OCI-M2 (cell line): ENCODE measurements around the gene MET.
"Not testable (repeated sequence)": the region's sequence is repeated elsewhere in the genome, so short reads cannot be mapped to it uniquely, and the experiment has no call there.

Source experiments
- DNase-seq: peaks from one replicate; lab custom pipeline; 2025; ENCODE audit not compliant: unreplicated experiment; lab: John Stamatoyannopoulos, UW

Gene MET

GRCh38 chr7:116671681-116672595, at the start of gene MET:
TSS of gene MET (plus strand) at chr7:116672196. CDS start at chr7:116699085, 26,889 bp downstream.
- no peak for DNase-seq

GRCh38 chr7:116626886-116627285, 45.1 kb upstream of the MET start:
- no peak for DNase-seq

- DNase-seq = no peak
Observed at GRCh38 chr7:116629051-116629463, 42.9 kb upstream of the MET start.

DNA sequence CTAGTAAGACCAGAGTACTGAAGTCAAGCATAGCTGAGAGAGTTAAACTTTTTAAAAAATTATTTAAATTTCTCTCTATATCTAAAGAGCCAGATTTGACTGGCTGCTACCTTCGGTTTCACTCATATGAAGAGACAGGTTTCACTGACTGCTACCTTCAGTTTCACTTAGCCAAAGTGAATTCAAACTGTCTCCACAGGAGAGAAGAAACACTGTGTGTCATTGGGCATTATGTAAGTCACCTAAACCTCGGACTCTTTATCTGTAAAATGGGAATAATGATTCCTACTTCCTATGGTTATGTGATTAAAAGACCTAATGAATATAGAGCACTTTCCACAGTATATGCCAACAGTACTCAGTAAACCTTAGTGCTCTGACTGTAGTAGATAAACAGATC, 41.6 kb upstream of the MET start:
- no peak for DNase-seq

- DNase-seq = no peak
Observed at GRCh38 chr7:116630932-116631671, 40.9 kb upstream of the MET start.

DNA sequence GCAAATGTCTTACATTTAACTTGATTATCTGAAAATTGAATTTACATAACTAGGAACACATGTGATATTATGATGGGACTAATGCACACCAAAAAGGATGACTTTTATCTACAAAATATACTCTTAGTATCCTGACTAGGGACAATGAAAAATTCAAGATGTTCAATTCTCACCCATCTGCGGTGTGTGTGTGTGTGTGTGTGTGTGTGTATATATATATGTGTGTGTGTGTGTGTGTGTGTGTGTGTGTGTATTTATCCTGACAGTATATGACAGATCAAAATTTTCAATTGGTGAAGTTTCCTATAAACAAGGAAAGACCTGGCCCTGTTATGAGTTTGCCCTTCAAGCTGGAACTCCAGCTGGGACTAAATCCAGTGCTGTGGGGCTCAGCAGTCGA, 40.3 kb upstream of the MET start:
- no peak for DNase-seq

DNA sequence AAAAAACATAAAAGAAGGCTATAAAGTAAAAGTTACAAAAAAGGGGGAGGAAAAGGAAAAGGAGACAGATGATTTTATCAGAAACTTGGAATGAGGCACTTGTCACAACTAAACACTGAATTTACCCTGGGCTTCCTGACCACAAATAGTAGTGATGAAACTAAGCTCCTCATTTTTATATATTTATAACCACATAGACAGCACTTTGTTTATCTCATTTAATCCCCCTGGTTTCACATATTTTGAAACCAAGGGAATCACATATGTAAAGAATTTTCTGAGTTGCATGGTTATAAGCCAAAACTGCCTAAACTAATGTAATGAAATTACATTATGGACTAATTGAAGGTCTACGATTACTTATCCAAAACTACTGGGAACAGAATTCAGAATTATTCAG, 39.6 kb upstream of the MET start:
- no peak for DNase-seq

DNA sequence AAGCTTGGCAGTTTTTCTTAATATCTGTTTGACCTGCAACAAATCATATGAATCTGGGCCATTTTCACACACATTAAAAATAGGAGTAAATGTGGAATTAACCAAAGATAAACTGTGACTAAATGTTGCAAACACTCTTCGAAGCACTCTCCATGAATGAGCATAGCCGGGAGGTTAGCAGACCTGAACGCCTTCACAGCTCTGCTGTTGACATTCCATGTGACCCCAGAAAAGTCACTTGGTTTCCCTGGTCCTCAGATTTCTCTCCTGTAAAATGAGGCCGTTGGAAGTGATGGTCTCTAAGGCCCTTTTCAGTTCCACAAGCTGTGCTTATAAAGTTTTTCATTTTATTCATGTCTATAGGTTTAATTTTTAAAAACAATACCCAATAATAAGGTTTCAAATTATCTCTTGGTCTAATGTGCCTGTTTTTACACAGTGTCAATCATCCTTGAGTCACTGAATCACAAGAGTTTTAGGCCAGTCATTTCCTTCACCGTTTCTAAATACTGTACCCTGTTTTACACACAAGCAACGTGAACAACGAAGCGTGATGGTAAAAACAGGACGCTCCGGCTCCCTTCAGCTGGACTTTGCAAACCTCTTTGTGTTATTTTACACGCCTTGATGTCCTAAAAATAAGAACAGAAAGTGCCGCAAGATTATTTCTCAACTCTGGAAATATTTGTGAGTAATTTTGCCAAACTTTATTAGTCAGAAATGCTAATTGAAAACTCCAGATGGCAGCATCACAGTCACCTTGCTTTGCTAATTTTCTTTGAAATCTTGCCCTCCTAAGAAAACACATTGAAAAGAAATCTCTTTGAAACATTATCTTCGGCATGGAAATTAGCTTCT, 38.6 kb upstream of the MET start:
- DNase-seq = no peak

DNA sequence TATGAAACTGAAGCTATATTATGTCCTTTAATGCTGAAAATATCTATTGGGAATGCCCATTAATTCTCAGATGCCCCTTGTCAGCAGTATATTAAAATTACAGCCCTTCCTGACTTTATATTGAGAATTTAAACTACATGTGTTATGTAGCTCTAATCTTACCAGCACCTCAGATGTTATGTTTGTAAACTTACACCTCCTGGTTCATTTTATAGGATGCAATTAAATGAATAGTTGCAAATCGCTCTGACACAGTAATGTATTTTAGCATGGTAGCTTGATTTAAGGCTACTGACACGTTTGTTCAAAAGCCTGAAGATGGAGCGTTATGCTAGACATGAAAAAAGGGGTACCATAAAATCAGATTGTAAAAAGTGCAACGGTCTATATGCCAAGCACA, 35.0 kb upstream of the MET start:
- DNase-seq = no peak

- DNase-seq = not testable (repeated sequence)
Observed at GRCh38 chr7:116638592-116638991, 33.4 kb upstream of the MET start.

- DNase-seq = no peak
Observed at GRCh38 chr7:116641551-116642153, 30.3 kb upstream of the MET start.

- not testable (repeated sequence) for DNase-seq
Observed at GRCh38 chr7:116643148-116643547, 28.8 kb upstream of the MET start.

DNA sequence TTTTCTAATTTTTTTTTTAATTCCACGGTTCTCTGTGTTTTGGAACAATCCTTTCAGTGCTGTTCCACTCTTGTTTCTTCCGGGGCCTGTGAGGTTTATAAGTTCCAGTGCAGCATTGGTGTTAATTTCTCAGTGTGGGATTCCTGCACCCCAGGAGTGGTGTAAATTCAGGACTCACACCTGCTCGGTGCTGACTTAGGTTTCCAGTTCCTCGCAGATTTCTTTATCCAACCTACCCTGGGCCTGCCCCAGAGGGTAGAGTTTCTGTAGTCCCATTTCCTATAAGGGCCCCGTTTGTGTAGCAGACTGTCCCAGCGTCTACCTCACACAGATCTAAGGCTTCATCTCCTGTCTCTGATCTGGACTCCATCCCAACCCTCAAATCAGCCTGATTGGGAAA, 27.4 kb upstream of the MET start:
- DNase-seq = no peak

- DNase-seq = no peak
Observed at GRCh38 chr7:116647290-116647689, 24.7 kb upstream of the MET start.

GRCh38 chr7:116647861-116648260, 24.1 kb upstream of the MET start:
- no peak for DNase-seq

DNA sequence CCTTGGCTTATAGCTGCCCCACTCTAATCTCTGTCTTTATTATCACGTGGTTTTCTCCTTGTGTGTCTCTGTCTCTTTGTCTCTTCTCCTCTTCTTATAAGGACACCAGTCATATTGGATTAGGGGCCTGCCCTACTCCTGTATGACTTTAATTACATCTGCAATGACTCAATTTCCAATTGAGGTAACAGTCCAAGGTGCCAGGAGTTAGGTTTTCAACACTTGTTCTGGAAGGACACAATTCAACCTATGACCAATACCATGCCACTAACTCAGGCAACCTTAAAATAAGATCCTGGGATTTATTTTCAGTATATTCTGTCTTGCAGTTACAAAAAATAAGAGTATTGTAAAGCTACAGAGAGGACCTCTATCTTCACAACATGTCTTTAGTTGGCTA, 21.6 kb upstream of the MET start:
- DNase-seq = no peak

GRCh38 chr7:116652793-116653192, 19.2 kb upstream of the MET start:
- DNase-seq = no peak

DNA sequence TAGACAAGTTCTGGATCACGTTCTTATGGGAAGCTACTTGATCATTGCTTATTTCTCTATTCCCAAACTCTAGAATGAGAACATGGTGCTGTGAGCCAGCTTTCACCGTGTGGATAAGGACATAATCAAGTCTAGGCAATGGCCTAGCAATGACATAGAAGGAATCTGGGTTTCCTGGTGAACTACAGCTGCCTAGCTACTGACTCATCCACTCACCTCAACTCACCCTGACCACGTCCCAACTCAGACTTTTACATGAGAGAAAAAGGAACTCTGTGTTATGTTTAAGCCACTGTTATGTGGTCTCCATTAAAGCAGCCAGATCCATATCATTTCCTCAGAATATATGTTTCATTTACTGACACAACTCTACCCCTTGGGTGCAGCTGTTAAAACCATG, 18.8 kb upstream of the MET start:
- DNase-seq = no peak

GRCh38 chr7:116653646-116654045, 18.4 kb upstream of the MET start:
- no peak for DNase-seq

DNA sequence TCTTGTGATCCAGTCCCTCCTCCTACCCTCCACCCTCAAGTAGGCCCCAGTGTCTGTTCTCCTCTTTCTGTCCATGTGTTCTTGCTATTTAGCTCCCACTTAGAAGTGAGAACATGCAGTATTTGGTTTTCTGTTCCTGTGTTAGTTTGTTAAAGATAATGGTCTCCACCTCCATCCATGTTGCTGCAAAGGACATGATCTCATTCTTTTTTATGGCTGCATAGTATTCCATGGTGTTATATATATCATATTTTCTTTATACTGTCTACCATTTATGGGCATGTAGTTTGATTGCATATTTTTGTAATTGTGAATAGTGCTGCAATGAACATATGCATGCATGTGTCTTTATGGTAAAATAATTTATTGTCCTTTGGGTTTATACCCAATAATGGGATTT, 12.7 kb upstream of the MET start:
- DNase-seq = not testable (repeated sequence)

- no peak for DNase-seq
Observed at GRCh38 chr7:116661865-116662264, 10.1 kb upstream of the MET start.
